Common myeloid progenitor, CD34-positive (primary cell): Measurements from ENCODE around the gene CAPN5.

ENCODE experiments used
- CTCF ChIA-PET: fragments of 350-600 bp; sonication (Branson Sonifier 250); formaldehyde crosslinking; loops from one replicate; lab custom pipeline; 2021; ENCODE audit warnings: antibody characterized with exemption; lab: Charles Lee
- POLR2A ChIA-PET: fragments of 350-600 bp; sonication (Branson Sonifier 250); formaldehyde crosslinking; loops from one replicate; lab custom pipeline; 2021; ENCODE audit warnings: antibody characterized with exemption; lab: Charles Lee
- DNase-seq, 3 donors: peaks; one replicate each; pipeline versions ENCODE4 v3.0.0 to v3.0.0-alpha.2; 2013
- H3K27ac ChIP-seq, 2 experiments: 1 replicate in 1 of 2; 2 replicates in 1 of 2; pipeline ENCODE4 v1.7.0; 2013; ENCODE audit warnings: inconsistent platforms in 2 of 2, low read length in 2 of 2, mild to moderate bottlenecking in 2 of 2, low read depth in 1 of 2, moderate library complexity in 1 of 2; ENCODE audit not compliant: severe bottlenecking in 2 of 2, insufficient read depth in 1 of 2, poor library complexity in 1 of 2
- H3K27me3 ChIP-seq, 5 experiments: replicated peaks in 2 of 5; 1 replicate in 3 of 5; 2 replicates in 2 of 5; pipeline versions ENCODE4 v1.6.1 to v1.7.0; 2013; ENCODE audit warnings: low read length in 4 of 5, mild to moderate bottlenecking in 2 of 5, moderate library complexity in 2 of 5, inconsistent platforms in 1 of 5; ENCODE audit not compliant: insufficient read depth in 5 of 5, control insufficient read depth in 4 of 5
- H3K36me3 ChIP-seq, 4 experiments: 1 replicate in 2 of 4; 2 replicates in 2 of 4; pipeline versions ENCODE4 v1.6.1 to v1.7.0; 2013; ENCODE audit warnings: low read length in 3 of 4, control low read depth in 1 of 4, mild to moderate bottlenecking in 1 of 4; ENCODE audit not compliant: control insufficient read depth in 4 of 4, insufficient read depth in 4 of 4
- H3K4me1 ChIP-seq, 4 experiments: 1 replicate in 3 of 4; 2 replicates in 1 of 4; pipeline versions ENCODE4 v1.6.1 to v1.7.1; 2013; ENCODE audit warnings: low read length in 3 of 4, mild to moderate bottlenecking in 3 of 4, control low read depth in 1 of 4, inconsistent platforms in 1 of 4, moderate library complexity in 1 of 4; ENCODE audit not compliant: control insufficient read depth in 4 of 4, insufficient read depth in 4 of 4; ENCODE audit errors: control extremely low read depth in 1 of 4
- H3K4me3 ChIP-seq, 7 experiments: 1 replicate in 4 of 7; 2 replicates in 3 of 7; pipeline versions ENCODE4 v1.5.1 to v1.7.0; 2013; ENCODE audit warnings: mild to moderate bottlenecking in 7 of 7, low read length in 6 of 7, moderate library complexity in 6 of 7, inconsistent platforms in 2 of 7, low read depth in 2 of 7, control low read depth in 1 of 7; ENCODE audit not compliant: insufficient read depth in 4 of 7, control insufficient read depth in 1 of 7; ENCODE audit errors: extremely low read depth in 1 of 7
- H3K9me3 ChIP-seq, 5 experiments: 1 replicate in 4 of 5; 2 replicates in 1 of 5; pipeline versions ENCODE4 v1.6.1 to v1.7.1; 2013; ENCODE audit warnings: low read length in 4 of 5, mild to moderate bottlenecking in 2 of 5, inconsistent platforms in 1 of 5, low read depth in 1 of 5, moderate library complexity in 1 of 5; ENCODE audit not compliant: control insufficient read depth in 4 of 5, insufficient read depth in 2 of 5; ENCODE audit errors: control extremely low read depth in 1 of 5
- WGBS: methylation state at CpG from one replicate; pipeline ENCODE4 v1.1.5; 2013; ENCODE audit not compliant: insufficient coverage; 5-methylcytosine and 5-hydroxymethylcytosine counted together

The CAPN5 gene

GRCh38 chr11:77152846-77153245, 86.1 kb downstream of the CAPN5 start:
- H3K36me3 ChIP-seq: no peaks in the 10 kb centered on the region
- H3K27ac ChIP-seq: no peak overlapping the region
- CTCF ChIA-PET: interaction anchor here (1.7 to 6.9 kb wide), 4 partner anchors 13 to 35 kb away, joined by 7 to 42 read pairs (median 16); partner anchors contain the start of gene MYO7A
- H3K4me3 ChIP-seq: peak overlapping the region in 2 of 7 experiments; percentile 19 to 37
- H3K4me1 ChIP-seq: peaks cover 13 to 72% (median 68%) of the 10 kb centered on the region in 4 experiments
- POLR2A ChIA-PET: no interaction called here
- 37% methylated on average over 6 of the region's 6 CpGs for WGBS
- DNase-seq: peak in 2 of 3 donors; percentile 50 to 55
- H3K27me3 ChIP-seq: peaks cover 0 to 3% (median 0%) of the 10 kb centered on the region in 5 experiments
- no peaks in the 10 kb centered on the region for H3K9me3 ChIP-seq

GRCh38 chr11:77153276-77154185, 86.8 kb downstream of the CAPN5 start:
- no peak for DNase-seq
- H3K27ac ChIP-seq: no peak overlapping the region
- no peaks in the 10 kb centered on the region for H3K36me3 ChIP-seq
- ChIA-PET POLR2A (no interaction called here), CTCF (interaction anchor here (1.7 to 6.9 kb wide), 5 partner anchors 12 to 34 kb away, joined by 6 to 42 read pairs (median 14); partner anchors contain the start of gene MYO7A)
- peaks cover 10 to 66% (median 62%) of the 10 kb centered on the region in 4 experiments for H3K4me1 ChIP-seq
- H3K4me3 ChIP-seq: peak overlapping the region in 3 of 7 experiments; percentile 19 to 48 (median 37)
- peaks cover 0 to 3% (median 0%) of the 10 kb centered on the region in 5 experiments for H3K27me3 ChIP-seq
- no peaks in the 10 kb centered on the region for H3K9me3 ChIP-seq
- 88% methylated on average over 20 of the region's 20 CpGs for WGBS

GRCh38 chr11:77154381-77155081, 87.8 kb downstream of the CAPN5 start:
- Histone ChIP-seq H3K27ac (no peak overlapping the region), H3K4me1 (peaks cover 10 to 64% (median 53%) of the 10 kb centered on the region in 4 experiments), H3K27me3 (peaks cover 0 to 3% (median 0%) of the 10 kb centered on the region in 5 experiments), H3K36me3 (no peaks in the 10 kb centered on the region), H3K9me3 (no peaks in the 10 kb centered on the region), H3K4me3 (peak overlapping the region in 2 of 7 experiments; percentile 7 to 48)
- ChIA-PET CTCF (interaction anchor here (0.8 to 6.9 kb wide), 5 partner anchors 12 to 33 kb away, joined by 4 to 42 read pairs (median 14); partner anchors contain the start of gene MYO7A), POLR2A (interaction anchor here (0.6 kb wide), 1 partner anchor 29 kb away, joined by 4 read pairs; no protein-coding TSS in a partner anchor)
- peak in 2 of 3 donors; percentile 62 to 74 for DNase-seq
- WGBS: 10% methylated on average over 4 of the region's 10 CpGs

- H3K4me1 ChIP-seq: peaks cover 10 to 58% (median 49%) of the 10 kb centered on the region in 4 experiments
- H3K9me3 ChIP-seq: no peaks in the 10 kb centered on the region
- H3K27ac ChIP-seq: no peak overlapping the region
- WGBS: 88% methylated on average over 3 of the region's 4 CpGs
- peak in 2 of 3 donors; percentile 51 to 62 for DNase-seq
- ChIA-PET POLR2A (no interaction called here), CTCF (interaction anchor here (1.1 to 6.9 kb wide), 5 partner anchors 11 to 32 kb away, joined by 4 to 42 read pairs (median 7); no protein-coding TSS in a partner anchor)
- no peaks in the 10 kb centered on the region for H3K36me3 ChIP-seq
- H3K4me3 ChIP-seq: no peak overlapping the region
- peaks cover 0 to 2% (median 0%) of the 10 kb centered on the region in 5 experiments for H3K27me3 ChIP-seq
Observed at GRCh38 chr11:77155082-77155475, 88.3 kb downstream of the CAPN5 start.

- Histone ChIP-seq H3K27ac (no peak overlapping the region), H3K9me3 (no peaks in the 10 kb centered on the region), H3K4me1 (peaks cover 10 to 54% (median 48%) of the 10 kb centered on the region in 4 experiments), H3K4me3 (no peak overlapping the region), H3K27me3 (peaks cover 0 to 2% (median 0%) of the 10 kb centered on the region in 5 experiments), H3K36me3 (no peaks in the 10 kb centered on the region)
- ChIA-PET CTCF (interaction anchor here (1.1 to 6.9 kb wide), 5 partner anchors 18 to 32 kb away, joined by 3 to 42 read pairs (median 7); no protein-coding TSS in a partner anchor), POLR2A (no interaction called here)
- DNase-seq: no peak
- 95% methylated on average over 11 of the region's 13 CpGs for WGBS
Observed at GRCh38 chr11:77155556-77156130, 88.9 kb downstream of the CAPN5 start.

- Histone ChIP-seq H3K27ac (no peak overlapping the region), H3K27me3 (peaks cover 0 to 5% (median 0%) of the 10 kb centered on the region in 5 experiments), H3K9me3 (no peaks in the 10 kb centered on the region), H3K36me3 (no peaks in the 10 kb centered on the region), H3K4me1 (peaks cover 6 to 44% (median 39%) of the 10 kb centered on the region in 4 experiments), H3K4me3 (no peak overlapping the region)
- DNase-seq: no peak
- ChIA-PET POLR2A (no interaction called here), CTCF (interaction anchor here (0.7 to 6.9 kb wide), 6 partner anchors 9 to 31 kb away, joined by 3 to 42 read pairs (median 8); no protein-coding TSS in a partner anchor)
- 97% methylated on average over 25 of the region's 26 CpGs for WGBS
Observed at GRCh38 chr11:77156396-77157195, 89.8 kb downstream of the CAPN5 start.
